Measurements from ENCODE around the gene AVL9. TPM values are rescaled to one million over a fixed set of nuclear protein-coding genes. Genes with fewer than 3 reads are reported as not detected.

The AVL9 gene
- total and polyA plus RNA-seq, 2 of the 13 experiments (the other 11 are each of a cell fraction or from before 2014, with no cell fraction given) = 29.9 to 48.0 TPM

GRCh38 chr7:32490127-32490796 lies 5.0 kb upstream of the AVL9 start, which contains the start of gene LSM5 (continued):
- TF ChIP-seq, protein P1, sequence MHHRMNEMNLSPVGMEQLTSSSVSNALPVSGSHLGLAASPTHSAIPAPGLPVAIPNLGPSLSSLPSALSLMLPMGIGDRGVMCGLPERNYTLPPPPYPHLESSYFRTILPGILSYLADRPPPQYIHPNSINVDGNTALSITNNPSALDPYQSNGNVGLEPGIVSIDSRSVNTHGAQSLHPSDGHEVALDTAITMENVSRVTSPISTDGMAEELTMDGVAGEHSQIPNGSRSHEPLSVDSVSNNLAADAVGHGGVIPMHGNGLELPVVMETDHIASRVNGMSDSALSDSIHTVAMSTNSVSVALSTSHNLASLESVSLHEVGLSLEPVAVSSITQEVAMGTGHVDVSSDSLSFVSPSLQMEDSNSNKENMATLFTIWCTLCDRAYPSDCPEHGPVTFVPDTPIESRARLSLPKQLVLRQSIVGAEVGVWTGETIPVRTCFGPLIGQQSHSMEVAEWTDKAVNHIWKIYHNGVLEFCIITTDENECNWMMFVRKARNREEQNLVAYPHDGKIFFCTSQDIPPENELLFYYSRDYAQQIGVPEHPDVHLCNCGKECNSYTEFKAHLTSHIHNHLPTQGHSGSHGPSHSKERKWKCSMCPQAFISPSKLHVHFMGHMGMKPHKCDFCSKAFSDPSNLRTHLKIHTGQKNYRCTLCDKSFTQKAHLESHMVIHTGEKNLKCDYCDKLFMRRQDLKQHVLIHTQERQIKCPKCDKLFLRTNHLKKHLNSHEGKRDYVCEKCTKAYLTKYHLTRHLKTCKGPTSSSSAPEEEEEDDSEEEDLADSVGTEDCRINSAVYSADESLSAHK (CRISPR knock-in tag; IDR thresholded peaks at IDR 0.05; ENCODE audit: borderline replicate concordance) = 0 out of 2 replicates have a peak, but pooled peaks have one; percentile 37
- TF ChIP-seq TARDBP (CRISPR knock-in tag; IDR thresholded peaks at IDR 0.05) (peak; percentile 72; the same call in 1 of the 2 replicates), STAG1 (CRISPR knock-in tag; IDR thresholded peaks at IDR 0.05) (no peak), REL (CRISPR knock-in tag; conservative IDR thresholded peaks at IDR 0.05) (no peak), ATF1 (CRISPR knock-in tag; IDR thresholded peaks at IDR 0.05) (peak; percentile 78; the same call in 1 of the 2 replicates), ZNF891 (CRISPR knock-in tag; IDR thresholded peaks at IDR 0.05) (peak; percentile 99), ZNF44 (CRISPR knock-in tag; IDR thresholded peaks at IDR 0.05) (no peak), ZNF772 (CRISPR knock-in tag; IDR thresholded peaks at IDR 0.05) (peak; percentile 91; the same call in 1 of the 2 replicates)
- TF ChIP-seq, protein P2, sequence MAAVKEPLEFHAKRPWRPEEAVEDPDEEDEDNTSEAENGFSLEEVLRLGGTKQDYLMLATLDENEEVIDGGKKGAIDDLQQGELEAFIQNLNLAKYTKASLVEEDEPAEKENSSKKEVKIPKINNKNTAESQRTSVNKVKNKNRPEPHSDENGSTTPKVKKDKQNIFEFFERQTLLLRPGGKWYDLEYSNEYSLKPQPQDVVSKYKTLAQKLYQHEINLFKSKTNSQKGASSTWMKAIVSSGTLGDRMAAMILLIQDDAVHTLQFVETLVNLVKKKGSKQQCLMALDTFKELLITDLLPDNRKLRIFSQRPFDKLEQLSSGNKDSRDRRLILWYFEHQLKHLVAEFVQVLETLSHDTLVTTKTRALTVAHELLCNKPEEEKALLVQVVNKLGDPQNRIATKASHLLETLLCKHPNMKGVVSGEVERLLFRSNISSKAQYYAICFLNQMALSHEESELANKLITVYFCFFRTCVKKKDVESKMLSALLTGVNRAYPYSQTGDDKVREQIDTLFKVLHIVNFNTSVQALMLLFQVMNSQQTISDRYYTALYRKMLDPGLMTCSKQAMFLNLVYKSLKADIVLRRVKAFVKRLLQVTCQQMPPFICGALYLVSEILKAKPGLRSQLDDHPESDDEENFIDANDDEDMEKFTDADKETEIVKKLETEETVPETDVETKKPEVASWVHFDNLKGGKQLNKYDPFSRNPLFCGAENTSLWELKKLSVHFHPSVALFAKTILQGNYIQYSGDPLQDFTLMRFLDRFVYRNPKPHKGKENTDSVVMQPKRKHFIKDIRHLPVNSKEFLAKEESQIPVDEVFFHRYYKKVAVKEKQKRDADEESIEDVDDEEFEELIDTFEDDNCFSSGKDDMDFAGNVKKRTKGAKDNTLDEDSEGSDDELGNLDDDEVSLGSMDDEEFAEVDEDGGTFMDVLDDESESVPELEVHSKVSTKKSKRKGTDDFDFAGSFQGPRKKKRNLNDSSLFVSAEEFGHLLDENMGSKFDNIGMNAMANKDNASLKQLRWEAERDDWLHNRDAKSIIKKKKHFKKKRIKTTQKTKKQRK (IDR thresholded peaks at IDR 0.05; ENCODE audit: low read length) = no peak
- TF ChIP-seq, protein P3, sequence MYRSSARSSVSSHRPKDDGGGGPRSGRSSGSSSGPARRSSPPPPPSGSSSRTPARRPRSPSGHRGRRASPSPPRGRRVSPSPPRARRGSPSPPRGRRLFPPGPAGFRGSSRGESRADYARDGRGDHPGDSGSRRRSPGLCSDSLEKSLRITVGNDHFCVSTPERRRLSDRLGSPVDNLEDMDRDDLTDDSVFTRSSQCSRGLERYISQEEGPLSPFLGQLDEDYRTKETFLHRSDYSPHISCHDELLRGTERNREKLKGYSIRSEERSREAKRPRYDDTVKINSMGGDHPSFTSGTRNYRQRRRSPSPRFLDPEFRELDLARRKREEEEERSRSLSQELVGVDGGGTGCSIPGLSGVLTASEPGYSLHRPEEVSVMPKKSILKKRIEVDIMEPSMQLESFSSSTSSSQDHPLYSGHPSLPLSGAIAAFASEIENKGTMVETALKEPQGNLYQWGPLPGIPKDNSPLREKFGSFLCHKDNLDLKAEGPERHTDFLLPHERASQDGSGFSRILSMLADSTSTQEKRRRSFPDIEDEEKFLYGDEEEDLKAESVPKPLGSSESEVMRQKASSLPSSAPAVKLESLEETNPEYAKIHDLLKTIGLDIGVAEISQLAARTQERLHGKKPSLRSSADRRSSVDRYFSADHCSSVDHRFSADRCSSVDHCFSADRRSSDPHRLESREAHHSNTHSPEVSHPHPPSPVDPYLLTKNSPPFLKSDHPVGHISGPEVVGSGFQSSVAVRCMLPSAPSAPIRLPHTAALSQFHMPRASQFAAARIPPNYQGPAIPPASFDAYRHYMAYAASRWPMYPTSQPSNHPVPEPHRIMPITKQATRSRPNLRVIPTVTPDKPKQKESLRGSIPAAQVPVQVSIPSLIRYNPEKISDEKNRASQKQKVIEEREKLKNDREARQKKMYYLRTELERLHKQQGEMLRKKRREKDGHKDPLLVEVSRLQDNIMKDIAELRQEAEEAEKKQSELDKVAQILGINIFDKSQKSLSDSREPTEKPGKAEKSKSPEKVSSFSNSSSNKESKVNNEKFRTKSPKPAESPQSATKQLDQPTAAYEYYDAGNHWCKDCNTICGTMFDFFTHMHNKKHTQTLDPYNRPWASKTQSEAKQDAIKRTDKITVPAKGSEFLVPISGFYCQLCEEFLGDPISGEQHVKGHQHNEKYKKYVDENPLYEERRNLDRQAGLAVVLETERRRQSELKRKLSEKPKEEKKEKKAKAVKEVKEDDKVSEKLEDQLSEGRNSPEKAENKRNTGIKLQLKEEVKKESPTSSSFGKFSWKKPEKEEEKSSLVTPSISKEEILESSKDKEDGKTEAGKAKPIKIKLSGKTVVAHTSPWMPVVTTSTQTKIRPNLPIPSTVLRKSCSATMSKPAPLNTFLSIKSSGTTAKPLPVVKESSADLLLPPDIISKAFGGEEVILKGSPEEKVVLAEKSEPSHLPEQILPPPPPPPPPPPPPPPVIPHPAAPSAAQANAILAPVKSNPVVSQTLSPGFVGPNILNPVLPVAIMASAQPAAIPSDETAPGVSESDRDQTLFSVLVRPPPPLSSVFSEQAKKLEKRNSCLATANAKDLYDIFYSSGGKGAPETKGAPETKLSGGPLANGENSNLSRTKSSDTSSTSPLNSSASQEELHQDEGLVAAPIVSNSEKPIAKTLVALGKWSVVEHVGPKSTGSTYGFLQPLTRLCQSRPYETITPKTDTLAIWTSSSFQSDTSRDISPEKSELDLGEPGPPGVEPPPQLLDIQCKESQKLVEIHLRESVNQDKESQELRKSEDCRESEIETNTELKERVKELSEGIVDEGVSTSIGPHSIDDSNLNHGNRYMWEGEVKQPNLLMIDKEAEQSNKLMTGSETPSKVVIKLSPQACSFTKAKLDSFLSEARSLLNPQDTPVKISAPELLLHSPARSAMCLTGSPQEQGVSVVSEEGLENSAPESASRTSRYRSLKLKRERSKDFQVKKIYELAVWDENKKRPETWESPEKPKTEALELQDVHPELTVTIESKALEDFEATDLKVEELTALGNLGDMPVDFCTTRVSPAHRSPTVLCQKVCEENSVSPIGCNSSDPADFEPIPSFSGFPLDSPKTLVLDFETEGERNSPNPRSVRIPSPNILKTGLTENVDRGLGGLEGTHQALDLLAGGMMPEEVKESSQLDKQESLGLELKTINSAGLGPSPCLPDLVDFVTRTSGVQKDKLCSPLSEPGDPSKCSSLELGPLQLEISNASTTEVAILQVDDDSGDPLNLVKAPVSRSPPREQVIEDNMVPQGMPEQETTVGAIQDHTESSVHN (CRISPR knock-in tag; IDR thresholded peaks at IDR 0.05) = no peak
- TF ChIP-seq, protein P4, sequence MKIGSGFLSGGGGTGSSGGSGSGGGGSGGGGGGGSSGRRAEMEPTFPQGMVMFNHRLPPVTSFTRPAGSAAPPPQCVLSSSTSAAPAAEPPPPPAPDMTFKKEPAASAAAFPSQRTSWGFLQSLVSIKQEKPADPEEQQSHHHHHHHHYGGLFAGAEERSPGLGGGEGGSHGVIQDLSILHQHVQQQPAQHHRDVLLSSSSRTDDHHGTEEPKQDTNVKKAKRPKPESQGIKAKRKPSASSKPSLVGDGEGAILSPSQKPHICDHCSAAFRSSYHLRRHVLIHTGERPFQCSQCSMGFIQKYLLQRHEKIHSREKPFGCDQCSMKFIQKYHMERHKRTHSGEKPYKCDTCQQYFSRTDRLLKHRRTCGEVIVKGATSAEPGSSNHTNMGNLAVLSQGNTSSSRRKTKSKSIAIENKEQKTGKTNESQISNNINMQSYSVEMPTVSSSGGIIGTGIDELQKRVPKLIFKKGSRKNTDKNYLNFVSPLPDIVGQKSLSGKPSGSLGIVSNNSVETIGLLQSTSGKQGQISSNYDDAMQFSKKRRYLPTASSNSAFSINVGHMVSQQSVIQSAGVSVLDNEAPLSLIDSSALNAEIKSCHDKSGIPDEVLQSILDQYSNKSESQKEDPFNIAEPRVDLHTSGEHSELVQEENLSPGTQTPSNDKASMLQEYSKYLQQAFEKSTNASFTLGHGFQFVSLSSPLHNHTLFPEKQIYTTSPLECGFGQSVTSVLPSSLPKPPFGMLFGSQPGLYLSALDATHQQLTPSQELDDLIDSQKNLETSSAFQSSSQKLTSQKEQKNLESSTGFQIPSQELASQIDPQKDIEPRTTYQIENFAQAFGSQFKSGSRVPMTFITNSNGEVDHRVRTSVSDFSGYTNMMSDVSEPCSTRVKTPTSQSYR (CRISPR knock-in tag; IDR thresholded peaks at IDR 0.05; ENCODE audit: borderline replicate concordance) = no peak; the same call in 1 of the 2 replicates

Data from HepG2 (cell line).